ENCODE data around the gene NAMPT.
"Not testable (repeated sequence)": the region's sequence is repeated elsewhere in the genome, so short reads cannot be mapped to it uniquely, and the experiment has no call there.

NAMPT gene

DNA sequence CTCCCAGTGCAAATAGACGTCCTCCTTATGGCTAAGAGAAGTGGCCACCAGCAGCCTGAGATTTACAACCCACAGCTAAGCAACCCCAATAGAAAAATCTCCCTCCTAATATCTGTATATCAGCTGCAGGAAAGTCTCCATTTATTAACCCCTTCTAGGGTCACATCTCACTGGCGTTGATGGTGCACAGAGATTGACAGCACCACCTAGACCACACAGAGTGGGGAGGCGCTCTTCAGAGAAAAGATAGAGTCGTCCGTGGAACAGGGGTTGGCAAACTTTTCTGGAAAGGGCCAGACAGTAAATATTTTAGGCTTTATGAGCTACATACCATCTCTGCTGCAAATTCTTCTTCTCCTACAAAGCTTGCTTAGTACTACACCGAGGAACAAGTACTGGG is 60.0 kb downstream of the NAMPT start:
- no peak for DNase-seq

- DNase-seq: no peak
Observed at GRCh38 chr7:106223156-106223555, 61.6 kb downstream of the NAMPT start.

DNA sequence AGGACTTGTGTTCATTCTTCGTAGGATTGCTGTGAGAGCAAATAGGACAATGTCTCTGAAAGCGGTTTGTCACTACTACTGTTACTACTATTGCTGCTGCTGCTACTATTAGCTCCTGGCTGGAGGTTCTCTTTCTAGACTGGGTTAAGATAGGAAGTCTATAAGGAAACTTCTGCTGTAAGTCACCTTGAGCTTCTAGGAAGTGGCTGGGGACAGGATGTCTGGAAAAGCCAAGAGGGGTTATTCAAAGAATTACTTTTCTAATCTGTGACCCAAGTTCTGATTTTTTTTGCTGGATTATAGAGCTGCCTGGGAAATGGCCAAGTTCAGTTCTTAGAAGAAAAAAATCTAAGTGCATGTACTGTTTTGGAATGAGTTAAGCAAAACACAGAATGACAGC is 62.2 kb downstream of the NAMPT start:
- no peak for DNase-seq

GRCh38 chr7:106220307-106220706 is 64.5 kb downstream of the NAMPT start:
- DNase-seq: no peak

- no peak for DNase-seq
Observed at GRCh38 chr7:106219170-106219569, 65.6 kb downstream of the NAMPT start.

DNA sequence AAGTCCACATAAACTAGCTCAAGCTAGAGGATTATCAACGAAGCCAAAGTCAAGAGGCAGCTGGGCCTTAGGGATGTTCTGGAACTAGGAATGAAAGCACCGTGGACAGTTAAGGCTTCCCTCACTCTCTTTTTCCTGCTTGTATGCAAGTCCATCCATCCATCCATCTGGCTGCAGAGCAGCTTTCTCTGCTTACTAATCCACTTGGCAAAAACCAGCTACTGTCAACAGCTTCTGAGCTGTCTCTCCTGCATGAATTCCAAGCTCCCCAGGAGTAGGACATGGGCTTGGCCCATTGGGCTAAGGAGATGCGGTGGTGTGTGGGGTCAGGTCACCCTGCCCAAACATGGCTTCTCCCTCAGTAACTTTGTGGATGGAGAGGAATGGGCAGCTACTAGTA is 66.2 kb downstream of the NAMPT start:
- DNase-seq: no peak

DNA sequence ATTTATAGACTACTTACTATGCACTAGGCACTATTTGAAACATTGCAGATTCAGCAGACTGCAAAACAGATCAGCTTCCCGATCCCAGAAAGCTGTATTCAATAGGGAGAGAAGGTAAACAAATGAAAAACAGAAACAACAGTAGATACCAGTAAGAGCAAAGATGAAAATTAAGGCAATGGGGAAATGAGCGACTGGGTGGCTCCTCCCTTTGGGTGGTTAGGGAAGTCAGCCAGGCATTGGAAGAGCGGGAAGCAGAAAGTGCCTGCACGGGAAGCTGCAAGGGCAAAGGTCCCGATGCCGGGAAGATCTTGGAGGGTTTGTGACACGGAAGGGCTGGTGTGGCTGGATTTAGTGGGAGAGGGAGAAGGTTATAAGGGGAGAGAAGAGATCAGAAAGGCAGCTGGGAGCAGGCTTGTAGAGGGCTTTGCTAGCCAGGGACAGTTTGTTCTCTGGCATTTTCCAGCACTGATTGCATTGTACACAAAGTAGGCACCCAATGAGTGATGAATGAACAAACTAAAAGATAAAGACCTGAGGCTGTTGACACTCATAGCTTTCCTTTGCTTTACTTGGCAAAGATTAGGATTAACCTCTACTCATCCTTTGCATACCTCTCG is 67.8 kb downstream of the NAMPT start:
- DNase-seq: no peak

DNA sequence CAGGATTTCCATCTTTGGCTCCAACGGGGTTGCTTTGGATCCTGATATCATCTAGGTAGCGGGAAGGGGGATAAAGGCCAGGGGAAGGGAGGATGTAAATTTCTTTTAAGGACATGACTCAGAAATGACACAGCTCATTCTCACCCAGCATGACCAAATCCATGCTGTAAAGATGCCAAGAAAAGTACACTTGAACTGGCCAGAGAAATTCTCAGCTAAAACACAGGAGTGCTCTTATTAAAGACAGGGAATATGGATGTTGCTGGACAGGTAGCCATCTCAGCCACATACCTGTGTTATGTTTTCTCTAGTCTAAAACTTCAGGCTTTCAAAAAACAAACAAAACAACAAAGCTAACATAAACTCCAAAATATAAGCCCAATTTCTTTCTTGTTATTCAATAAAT is 68.3 kb downstream of the NAMPT start:
- no peak for DNase-seq

GRCh38 chr7:106215868-106216516 is 68.8 kb downstream of the NAMPT start:
- DNase-seq: no peak

- not testable (repeated sequence) for DNase-seq
Observed at GRCh38 chr7:106208944-106209343, 75.8 kb downstream of the NAMPT start.

GRCh38 chr7:106206826-106207541 is 77.8 kb downstream of the NAMPT start:
- DNase-seq: no peak

GRCh38 chr7:106205621-106206222 is 79.1 kb downstream of the NAMPT start:
- DNase-seq: no peak

DNA sequence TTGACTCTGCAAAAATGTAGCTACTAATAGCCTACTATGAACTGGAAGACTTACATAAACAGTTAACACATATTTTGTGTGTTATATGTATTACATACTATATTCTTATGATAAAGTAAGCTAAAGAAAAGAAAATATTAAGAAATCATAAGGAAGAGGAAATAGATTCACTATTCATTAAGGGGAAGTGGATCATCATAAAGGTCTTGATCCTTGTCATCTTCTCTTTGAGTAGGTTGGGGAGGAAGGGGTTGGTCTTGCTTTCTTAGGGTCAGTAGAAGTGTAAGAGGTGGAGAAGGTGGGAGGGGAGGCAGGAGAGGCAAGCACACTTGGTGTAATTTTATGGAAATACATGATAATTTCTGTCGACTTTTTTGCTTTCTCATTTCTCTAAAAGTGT is 81.3 kb downstream of the NAMPT start:
- peak in 1 of 2 experiments; percentile 9 for DNase-seq

GRCh38 chr7:106201164-106201563 is 83.6 kb downstream of the NAMPT start:
- DNase-seq: no peak

GRCh38 chr7:106199813-106200364 is 84.9 kb downstream of the NAMPT start:
- DNase-seq: no peak

DNA sequence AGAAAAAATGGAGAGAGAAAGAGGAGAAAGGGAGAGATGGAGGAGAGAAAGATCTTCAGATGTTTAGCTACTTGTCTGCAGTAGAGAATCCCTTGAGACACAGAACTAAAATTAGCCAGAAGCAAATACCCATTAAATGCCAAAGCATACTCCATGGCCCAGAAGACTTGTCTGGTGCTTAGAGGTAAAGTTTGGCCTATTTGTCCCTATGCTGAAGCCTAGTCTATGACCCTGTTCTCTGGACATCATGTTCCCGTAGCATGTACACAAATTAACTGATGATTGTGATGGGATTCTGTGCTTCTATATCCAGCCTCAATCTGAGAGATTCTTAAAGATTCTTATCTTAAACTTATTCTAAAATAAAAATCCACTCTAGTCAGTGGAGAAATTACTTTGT is 85.8 kb downstream of the NAMPT start:
- no peak for DNase-seq

All from AML-193 (cell line).